T47D (cell line): ENCODE data around the gene WDR88.
"Not testable (repeated sequence)": the region's sequence is repeated elsewhere in the genome, so short reads cannot be mapped to it uniquely, and the experiment has no call there.

Experiments
- DNase-seq, 2 experiments: peaks; one replicate each; pipeline versions ENCODE4 v3.0.0 to v3.0.0-alpha.2; 2011 to 2012; ENCODE audit warnings: low read depth in 1 of 2, low spot score in 1 of 2
- JUND ChIP-seq: IDR thresholded peaks from 2 replicates; pipeline ENCODE4 v1.6.1; 2012; ENCODE audit warnings: low read depth
- in situ Hi-C: cut with HindIII; loops from 2 replicates; pipeline ENCODE4 v1.10.0; 2016; ENCODE audit warnings: low sequenced_read_pairs, low pct_unique_long_range_greater_than_20kb

The WDR88 gene

DNA sequence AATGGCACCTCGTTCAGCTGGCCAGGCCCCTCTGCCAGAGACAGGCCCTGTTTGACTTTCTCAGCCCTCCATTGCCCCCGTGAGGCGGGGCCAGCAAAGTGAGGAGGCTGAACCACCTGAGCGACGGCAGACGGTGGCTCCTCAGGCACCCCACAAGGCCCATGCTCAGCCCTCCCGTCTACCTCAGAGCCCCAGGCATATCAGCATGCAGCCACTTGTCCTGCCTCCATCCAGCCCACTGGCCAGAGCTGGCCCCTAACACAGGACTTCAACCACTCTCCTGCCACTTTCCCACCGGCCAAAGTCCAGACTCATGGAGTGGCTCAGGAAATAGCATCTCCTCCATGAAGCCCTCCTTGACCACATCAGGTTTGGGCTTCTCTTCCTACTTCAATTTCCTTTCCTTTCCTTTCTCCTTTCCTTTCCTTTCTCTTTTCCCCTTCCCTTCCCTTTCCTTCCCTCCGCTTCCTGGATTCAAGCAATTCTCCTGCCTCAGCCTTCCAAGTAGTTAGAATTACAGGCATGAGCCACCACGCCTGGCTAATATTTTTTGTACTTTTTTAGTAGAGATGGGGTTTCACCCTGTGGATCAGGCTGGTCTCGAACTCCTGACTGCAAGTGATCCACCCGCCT, 84.4 kb downstream of the WDR88 start:
- no peak for TF ChIP-seq JUND
- DNase-seq = no peak
- in situ Hi-C loops = no loop called here

DNA sequence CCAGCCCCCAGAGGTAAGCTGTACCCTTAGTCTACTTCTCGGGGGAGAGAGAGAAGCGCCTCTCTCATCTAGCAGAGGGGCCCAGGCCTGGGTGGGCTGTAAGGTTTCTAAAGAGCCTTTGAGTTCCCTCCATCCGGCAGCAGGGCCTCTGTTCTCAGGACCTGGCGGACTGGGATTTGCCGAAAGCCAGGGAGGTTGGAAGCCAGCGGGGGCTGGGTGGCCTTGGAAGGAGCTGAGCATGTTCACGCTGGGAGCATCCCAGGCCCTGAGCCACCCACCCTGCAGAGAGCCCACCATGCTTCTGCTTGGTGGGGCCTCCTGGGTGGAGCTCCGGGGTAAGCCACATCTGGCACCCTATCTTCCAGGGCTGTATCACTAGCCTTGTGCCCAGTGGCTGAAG, 86.0 kb downstream of the WDR88 start:
- in situ Hi-C loops = no loop called here
- no peak for DNase-seq
- no peak for TF ChIP-seq JUND

DNA sequence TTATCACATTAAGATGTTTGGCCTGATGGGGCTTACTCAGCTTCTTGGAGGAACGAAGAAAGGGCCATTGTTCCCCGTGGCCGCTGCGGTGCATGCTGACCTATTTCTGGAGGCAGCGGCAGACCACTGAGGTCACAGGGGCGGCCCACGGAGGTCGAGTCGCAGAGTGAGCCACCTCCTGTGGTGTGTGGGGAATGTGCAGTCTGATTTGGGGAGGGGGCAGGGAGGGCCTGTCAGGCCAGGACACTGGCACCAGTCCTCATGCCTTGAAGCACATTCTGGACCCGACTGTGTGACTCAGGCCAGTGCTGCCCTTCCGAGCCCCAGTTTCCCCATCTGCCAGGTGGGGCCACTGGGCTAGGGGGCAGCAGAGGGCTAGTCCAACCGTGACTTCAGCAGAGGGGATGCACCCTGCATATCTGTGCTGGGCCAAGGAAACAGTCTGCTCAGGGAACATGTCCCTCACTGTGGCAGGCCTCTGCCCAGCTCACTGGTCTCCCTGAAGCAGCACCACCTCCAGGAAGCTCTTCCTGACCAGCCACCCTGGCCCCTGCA, 87.4 kb downstream of the WDR88 start:
- TF ChIP-seq JUND = no peak
- in situ Hi-C loops = no loop called here
- DNase-seq = no peak

DNA sequence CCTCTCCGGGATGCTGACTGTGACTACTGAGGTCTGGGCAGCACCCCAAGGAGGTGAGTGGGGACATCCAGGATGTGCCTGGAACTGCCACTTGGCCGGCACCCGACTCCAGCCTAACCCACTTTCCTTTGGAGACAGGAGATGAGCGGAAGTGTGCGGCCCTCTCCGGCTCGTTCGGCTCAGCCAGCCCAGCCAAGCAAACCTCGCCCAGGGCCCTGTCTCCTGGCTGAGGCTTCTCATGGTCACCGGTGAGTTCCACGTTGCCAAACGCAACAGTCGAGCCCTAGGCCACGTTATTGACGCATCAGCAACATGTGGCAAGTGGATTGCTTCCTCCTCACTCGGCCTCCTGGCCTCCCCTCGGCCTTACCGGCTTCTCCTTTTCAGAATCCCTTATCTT, 88.2 kb downstream of the WDR88 start:
- in situ Hi-C loops = no loop called here
- no peak for TF ChIP-seq JUND
- no peak for DNase-seq

DNA sequence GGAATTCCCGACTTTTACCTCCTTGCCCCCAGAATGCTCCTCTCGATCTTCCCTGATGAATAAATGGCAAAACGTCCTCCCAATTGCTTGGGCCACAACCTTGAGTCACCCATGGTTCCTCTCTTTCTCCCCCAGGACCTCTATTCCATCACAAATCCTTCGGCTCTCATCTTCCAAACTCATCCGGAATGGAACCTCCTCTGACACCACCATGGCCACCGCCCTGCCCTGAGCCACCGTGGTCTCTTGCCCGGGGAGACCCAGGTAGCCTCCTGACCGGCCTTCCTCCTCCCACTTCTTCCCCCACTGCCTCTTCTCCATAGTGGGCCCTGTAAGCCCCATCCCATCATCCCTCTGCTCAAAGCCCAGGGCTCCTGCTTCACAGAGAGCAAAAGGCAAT, 88.8 kb downstream of the WDR88 start:
- in situ Hi-C loops = no loop called here
- no peak for TF ChIP-seq JUND
- DNase-seq = no peak

DNA sequence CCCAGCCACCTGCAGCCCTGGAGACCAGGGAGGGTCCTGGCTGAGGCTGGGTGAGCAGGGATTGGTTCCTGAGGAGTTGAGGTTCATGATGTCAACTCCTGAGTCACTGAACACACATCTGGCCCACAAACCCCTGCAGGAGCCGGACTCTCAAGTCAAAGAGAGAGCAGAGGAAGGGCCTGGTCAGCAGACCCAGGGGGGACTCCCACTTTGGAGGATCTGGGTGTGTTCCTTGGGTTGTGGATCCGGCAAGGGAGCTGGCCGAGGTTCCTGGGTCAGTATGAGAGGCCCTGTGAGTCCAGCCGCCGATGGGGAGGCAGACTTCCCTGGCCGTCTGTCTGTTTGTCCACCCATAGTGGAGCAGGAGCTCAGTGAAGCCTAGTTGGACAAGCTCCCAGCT, 89.7 kb downstream of the WDR88 start:
- in situ Hi-C loops = no loop called here
- no peak for DNase-seq
- no peak for TF ChIP-seq JUND

DNA sequence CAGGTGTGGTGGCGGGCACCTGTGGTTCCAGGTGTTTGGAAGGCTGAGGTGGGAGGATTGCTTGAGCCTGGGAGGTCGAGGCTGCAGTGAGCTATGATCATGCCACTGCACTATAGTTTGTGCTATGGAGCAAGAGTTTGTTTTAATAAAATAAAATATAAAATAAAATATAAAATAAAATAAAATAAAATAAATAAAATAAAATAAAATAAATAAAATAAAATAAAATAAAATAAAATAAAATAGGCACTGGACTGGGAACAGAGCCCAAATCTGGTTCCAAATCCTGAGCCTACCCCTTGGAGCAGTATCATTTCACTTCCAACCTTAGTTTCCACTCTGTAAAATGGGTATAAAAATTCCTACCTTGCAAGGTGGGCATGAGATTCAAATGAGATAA, 90.3 kb downstream of the WDR88 start:
- in situ Hi-C loops, DNase-seq: not testable (repeated sequence)

DNA sequence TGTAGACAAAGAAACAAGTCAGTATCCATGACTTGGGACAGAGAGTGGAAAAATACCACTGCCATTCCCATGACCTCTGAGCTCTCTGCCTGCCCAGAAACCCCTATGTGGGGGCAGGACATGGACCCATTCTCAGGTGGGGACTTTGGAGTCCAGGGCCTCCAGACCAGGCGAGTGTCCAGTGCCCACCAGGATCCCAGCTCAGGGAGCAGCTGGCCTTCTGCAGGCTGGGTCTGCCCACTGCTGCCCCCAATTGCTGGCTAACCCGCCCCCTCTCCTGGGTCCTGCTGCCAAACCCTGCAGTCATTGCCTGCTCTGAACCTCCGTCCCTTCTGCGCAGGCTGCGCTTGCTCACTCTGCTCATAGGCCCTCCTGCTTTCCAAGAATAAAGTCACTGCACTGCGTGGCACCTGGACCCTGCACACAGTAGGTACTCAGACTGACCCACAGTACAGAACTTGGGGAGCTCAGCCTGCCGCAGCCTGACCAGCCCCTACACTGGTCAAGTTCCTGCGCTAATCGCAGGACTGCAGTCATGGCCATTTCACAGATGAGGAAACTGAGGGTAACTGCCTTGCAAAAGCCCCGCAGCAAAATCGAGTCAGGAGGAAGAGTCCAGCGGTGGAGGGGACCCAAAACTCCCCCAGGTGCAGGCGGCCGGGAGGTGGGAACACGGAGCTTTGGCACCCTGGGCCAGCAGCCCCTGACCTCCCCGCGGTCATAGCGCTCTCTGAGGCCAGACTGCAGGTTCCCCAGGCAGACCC, 93.0 kb downstream of the WDR88 start:
- in situ Hi-C loops = no loop called here
- TF ChIP-seq JUND = no peak
- no peak for DNase-seq
